Parathyroid adenoma (tissue), 2 donors: Measurements from ENCODE around the gene ATE1.

ENCODE experiments used
- H2AFZ ChIP-seq: fragments of 300-600 bp; sonication (generic); one replicate; pipeline ENCODE4 v1.7.0; 2017; ENCODE audit warnings: antibody characterized with exemption, mild to moderate bottlenecking
- H3K27ac ChIP-seq: fragments of 300-600 bp; sonication (generic); one replicate; pipeline ENCODE4 v1.7.0; 2017
- H3K27me3 ChIP-seq: fragments of 300-600 bp; sonication (generic); one replicate; pipeline ENCODE4 v1.7.0; 2017; ENCODE audit warnings: low read length; ENCODE audit not compliant: control insufficient read depth, insufficient read depth
- H3K36me3 ChIP-seq: fragments of 300-600 bp; sonication (generic); one replicate; pipeline ENCODE4 v1.7.0; 2017; ENCODE audit warnings: low read length; ENCODE audit not compliant: control insufficient read depth, insufficient read depth
- H3K4me1 ChIP-seq: fragments of 300-600 bp; sonication (generic); one replicate; pipeline ENCODE4 v1.7.0; 2017; ENCODE audit warnings: control low read depth
- H3K4me2 ChIP-seq: fragments of 300-600 bp; sonication (generic); one replicate; pipeline ENCODE4 v1.7.0; 2017; ENCODE audit warnings: low read length
- H3K4me3 ChIP-seq: fragments of 300-600 bp; sonication (generic); one replicate; pipeline ENCODE4 v1.7.0; 2017; ENCODE audit warnings: low read depth, low read length
- H3K79me2 ChIP-seq: fragments of 300-600 bp; sonication (generic); one replicate; pipeline ENCODE4 v1.7.0; 2017; ENCODE audit warnings: control low read depth
- H3K9ac ChIP-seq: fragments of 300-600 bp; sonication (generic); one replicate; pipeline ENCODE4 v1.7.0; 2017; ENCODE audit warnings: mild to moderate bottlenecking
- H3K9me3 ChIP-seq: fragments of 300-600 bp; sonication (generic); one replicate; pipeline ENCODE4 v1.7.0; 2017; ENCODE audit warnings: low read length; ENCODE audit not compliant: control insufficient read depth
- CTCF ChIP-seq: fragments of 300-600 bp; sonication (generic); IDR thresholded peaks from one replicate; pipeline ENCODE4 v1.7.0; 2017; ENCODE audit warnings: antibody characterized with exemption, mild to moderate bottlenecking
- donor health status: primary hyperparathyroidism.

The ATE1 gene

GRCh38 chr10:121956111-121957061, 28.6 kb upstream of the ATE1 start:
- no peak overlapping the region for H3K4me3 ChIP-seq
- no peak overlapping the region for H3K9ac ChIP-seq
- TF ChIP-seq CTCF: no peak
- no peaks in the 10 kb centered on the region for H3K27me3 ChIP-seq
- no peak overlapping the region for H3K27ac ChIP-seq
- H3K4me2 ChIP-seq: no peak overlapping the region
- no peak overlapping the region for H2AFZ ChIP-seq
- no peaks in the 10 kb centered on the region for H3K79me2 ChIP-seq
- H3K4me1 ChIP-seq: no peaks in the 10 kb centered on the region
- H3K9me3 ChIP-seq: no peaks in the 10 kb centered on the region
- no peaks in the 10 kb centered on the region for H3K36me3 ChIP-seq

- H3K79me2 ChIP-seq: no peaks in the 10 kb centered on the region
- no peak for TF ChIP-seq CTCF
Observed at GRCh38 chr10:121952226-121952625, 24.4 kb upstream of the ATE1 start.

GRCh38 chr10:121949451-121949850, 21.6 kb upstream of the ATE1 start:
- TF ChIP-seq CTCF: no peak
- H2AFZ ChIP-seq: no peak overlapping the region
- no peaks in the 10 kb centered on the region for H3K4me1 ChIP-seq
- H3K9me3 ChIP-seq: no peaks in the 10 kb centered on the region
- no peak overlapping the region for H3K4me2 ChIP-seq
- H3K9ac ChIP-seq: no peak overlapping the region
- H3K36me3 ChIP-seq: no peaks in the 10 kb centered on the region
- H3K4me3 ChIP-seq: no peak overlapping the region
- no peaks in the 10 kb centered on the region for H3K27me3 ChIP-seq
- no peaks in the 10 kb centered on the region for H3K79me2 ChIP-seq
- H3K27ac ChIP-seq: no peak overlapping the region

More at GRCh38 chr10:121952226-121952625, 24.4 kb upstream of the ATE1 start:
- Histone ChIP-seq H2AFZ (no peak overlapping the region), H3K4me1 (no peaks in the 10 kb centered on the region), H3K27me3 (no peaks in the 10 kb centered on the region), H3K4me2 (no peak overlapping the region), H3K4me3 (no peak overlapping the region), H3K36me3 (no peaks in the 10 kb centered on the region), H3K27ac (no peak overlapping the region), H3K9me3 (no peaks in the 10 kb centered on the region), H3K9ac (no peak overlapping the region)

- no peaks in the 10 kb centered on the region for H3K36me3 ChIP-seq
- H3K27ac ChIP-seq: no peak overlapping the region
- H3K9ac ChIP-seq: no peak overlapping the region
- no peaks in the 10 kb centered on the region for H3K79me2 ChIP-seq
- no peaks in the 10 kb centered on the region for H3K9me3 ChIP-seq
- H3K4me2 ChIP-seq: no peak overlapping the region
- H2AFZ ChIP-seq: no peak overlapping the region
- H3K4me3 ChIP-seq: no peak overlapping the region
- no peak for TF ChIP-seq CTCF
- no peaks in the 10 kb centered on the region for H3K27me3 ChIP-seq
- no peaks in the 10 kb centered on the region for H3K4me1 ChIP-seq
Observed at GRCh38 chr10:121949049-121949448, 21.2 kb upstream of the ATE1 start.
